WI38 (cell line): Measurements from ENCODE around the gene ECI1.

Experiments
- H3K4me3 ChIP-seq: 2 replicates; pipeline ENCODE4 v1.5.1; 2011; ENCODE audit warnings: low read depth, mild to moderate bottlenecking, control low read depth, low read length
- TF ChIP-seq, protein P1 (sequence below): IDR thresholded peaks from 2 replicates; pipeline ENCODE4 v1.5.1; 2012; ENCODE audit warnings: low read depth, mild to moderate bottlenecking, control low read depth, low read length

Gene ECI1

DNA sequence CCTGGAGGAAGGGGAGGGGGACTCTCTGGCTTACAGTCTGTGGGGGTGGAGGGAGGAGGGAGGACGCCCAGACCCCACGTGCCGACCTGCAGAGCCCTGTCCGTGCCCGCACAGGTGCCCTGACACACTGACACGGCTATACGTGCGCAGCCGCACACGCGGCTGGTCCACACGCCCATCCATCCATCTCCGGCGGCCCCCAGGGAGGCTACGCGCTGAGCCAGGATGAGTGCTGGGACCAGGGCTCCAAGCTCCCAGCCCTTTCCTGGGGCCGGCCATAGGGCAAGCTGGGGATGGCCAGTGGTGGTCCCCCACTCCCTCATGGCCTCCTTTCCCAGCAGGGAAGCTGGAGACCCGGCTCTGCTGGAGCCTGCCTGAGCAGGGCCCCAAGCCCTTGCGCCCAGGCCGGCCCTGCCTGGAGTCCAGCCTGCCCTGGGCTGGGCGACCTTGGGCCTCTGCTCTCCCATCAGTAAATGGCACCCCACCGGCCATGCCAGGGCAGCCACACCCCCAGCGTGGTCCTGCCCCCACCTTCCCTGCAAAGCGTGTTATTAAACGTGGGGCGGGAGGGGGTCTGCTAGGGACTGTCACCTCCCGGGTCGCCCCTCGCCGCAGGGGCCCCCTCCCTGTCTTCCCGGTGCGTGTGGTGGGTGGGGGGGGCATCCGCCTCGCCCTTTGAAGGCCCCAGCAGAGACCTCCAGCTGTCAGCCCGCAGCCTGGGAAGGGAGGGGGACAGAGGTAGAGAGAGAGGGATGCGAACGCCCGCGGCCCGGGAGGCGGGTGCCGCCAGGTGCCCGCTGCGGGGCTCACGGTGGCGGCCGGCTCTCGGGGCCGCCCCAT is 55.8 kb downstream of the ECI1 start:
- TF ChIP-seq, protein P1, sequence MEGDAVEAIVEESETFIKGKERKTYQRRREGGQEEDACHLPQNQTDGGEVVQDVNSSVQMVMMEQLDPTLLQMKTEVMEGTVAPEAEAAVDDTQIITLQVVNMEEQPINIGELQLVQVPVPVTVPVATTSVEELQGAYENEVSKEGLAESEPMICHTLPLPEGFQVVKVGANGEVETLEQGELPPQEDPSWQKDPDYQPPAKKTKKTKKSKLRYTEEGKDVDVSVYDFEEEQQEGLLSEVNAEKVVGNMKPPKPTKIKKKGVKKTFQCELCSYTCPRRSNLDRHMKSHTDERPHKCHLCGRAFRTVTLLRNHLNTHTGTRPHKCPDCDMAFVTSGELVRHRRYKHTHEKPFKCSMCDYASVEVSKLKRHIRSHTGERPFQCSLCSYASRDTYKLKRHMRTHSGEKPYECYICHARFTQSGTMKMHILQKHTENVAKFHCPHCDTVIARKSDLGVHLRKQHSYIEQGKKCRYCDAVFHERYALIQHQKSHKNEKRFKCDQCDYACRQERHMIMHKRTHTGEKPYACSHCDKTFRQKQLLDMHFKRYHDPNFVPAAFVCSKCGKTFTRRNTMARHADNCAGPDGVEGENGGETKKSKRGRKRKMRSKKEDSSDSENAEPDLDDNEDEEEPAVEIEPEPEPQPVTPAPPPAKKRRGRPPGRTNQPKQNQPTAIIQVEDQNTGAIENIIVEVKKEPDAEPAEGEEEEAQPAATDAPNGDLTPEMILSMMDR, result no peak
- no peak overlapping the region for H3K4me3 ChIP-seq

DNA sequence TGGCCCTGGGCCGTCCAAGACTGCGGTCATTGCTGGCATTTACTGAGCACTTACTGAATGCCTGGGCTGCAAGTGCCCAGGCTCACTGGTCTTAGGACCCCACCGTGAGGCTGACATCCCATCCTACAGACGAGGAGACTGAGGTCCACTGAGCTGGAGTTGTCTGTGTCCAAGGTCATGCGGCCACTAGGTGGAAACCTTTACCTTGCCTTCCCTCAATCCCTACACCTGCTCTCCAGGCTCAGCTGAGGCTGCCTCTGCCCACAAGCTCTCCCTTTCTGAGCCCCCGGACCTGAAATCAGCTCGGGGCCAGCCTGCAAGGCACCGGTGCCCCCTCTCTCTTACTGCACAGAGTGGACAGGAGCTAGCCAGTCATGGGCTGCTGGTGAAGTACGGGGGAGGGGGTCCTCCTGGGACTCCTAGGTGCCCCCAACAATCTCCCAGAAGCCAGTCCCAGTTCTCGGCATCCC is 56.5 kb downstream of the ECI1 start:
- H3K4me3 ChIP-seq, result no peak overlapping the region
- TF ChIP-seq, protein P1, result no peak

DNA sequence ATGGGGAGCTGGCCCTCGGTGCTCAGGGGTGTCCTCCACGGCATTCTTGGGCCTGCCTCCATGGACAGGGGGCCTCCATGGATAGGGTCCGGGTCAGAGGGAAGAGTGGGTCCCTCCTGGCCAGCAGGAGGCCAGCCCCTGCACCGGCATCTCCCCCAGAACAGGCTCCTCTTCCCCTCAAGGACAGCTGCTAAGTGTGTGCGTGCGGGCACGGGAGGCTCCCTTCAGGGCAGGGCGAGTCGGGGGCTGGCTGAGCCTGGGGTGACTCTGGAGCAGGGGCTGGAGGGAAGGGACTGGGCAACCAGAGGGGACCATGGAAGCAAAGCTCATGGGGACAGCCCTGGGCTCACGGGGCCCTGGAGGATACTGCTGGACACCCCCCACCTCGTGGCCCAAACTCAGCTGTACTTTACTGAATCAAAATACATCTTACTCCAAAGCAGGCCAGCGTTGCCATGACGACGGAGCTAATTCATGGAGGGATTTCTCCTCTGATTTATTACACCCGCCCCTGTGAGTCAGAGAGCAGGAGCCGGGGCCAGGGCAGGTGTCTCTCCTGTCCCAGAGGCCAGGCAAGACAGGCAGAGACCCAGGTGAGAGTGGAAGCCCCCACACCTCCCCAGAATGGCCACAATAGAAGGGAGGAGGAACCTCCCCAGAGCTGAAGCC is 57.1 kb downstream of the ECI1 start:
- H3K4me3 ChIP-seq, result no peak overlapping the region
- TF ChIP-seq, protein P1, result no peak

DNA sequence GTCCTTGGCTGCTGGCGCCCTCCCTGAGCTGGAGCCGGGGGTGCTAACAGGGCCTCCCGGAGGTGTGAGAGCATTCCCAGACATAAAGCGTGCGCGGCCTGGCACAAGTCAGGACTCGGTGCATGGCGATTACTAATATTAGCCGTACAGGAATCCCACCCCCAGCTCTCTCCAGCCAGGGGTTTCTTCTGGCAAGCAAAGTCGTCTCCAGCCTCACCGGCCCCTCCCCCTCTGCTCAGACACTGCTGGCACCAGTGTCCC is 60.0 kb downstream of the ECI1 start:
- no peak overlapping the region for H3K4me3 ChIP-seq
- TF ChIP-seq, protein P1, result no peak

DNA sequence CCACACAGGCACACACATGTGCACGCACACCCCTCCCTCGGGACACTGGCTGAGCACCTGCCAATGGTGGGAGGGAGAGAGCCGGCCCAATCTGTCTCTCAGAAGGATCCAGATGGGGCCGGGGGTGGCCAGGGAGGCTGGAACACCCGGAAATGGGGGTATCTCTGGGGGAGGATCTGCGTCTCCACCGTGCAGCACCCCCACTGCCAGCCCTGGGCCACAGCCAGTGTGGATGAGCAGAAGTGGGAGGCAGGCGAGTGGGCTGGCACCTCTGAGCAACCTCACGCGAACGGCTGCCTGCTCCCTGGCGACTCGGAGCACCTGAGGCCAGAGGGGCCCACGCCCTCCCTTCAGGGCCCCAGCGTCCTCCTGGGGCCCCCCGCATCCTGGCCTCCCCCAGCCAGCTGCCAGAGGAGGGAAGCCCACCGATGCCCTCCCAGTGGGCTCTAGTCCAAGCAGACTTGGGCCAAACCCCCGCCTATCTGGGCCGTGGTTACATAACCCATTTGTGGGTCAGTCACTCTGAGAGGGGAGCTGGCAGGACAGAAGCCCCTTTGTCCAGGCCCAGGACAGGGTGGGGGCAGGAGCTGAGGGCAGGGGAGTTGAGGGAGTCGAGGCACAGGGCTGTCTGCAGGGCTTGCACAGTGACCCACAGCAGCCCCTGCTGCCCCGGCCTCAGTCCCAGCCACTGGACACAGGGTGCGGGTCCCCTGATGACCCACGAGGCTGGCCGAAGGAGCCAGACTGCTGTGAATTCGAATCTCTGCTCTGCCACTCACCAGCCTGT is 60.5 kb downstream of the ECI1 start:
- TF ChIP-seq, protein P1, result no peak
- H3K4me3 ChIP-seq, result no peak overlapping the region

DNA sequence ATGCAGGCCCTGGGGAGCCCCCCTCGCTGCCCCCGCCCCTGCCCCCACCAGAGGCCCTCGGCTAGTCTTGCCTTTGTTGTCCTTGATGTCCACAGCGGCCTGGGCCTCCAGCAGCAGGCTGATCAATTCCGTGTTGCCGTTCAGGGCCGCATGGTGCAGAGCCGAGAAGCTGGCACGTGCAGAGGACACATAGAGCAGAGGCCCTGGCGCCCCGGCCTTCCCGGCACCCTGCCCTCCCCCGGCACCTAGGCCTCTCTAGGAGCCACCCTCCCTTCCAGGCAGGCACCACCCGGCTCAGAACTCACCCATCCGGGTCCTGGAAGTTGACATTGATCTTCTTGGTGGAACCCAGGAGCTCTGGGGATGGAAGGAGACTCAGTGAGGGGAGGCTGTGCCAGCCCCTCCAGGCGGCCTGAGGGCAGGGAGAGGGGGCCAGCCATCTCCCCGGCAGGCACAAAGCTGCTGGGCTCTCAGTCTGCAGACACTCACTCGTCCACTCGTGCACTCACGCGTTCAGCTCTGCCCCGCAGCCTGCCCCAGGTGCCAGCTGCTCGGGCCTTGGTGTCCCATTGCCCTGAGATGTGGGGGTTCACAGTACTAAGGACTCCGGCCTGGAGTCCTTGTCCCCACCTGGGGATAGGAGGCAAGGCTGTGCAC is 61.3 kb downstream of the ECI1 start:
- TF ChIP-seq, protein P1, result no peak
- no peak overlapping the region for H3K4me3 ChIP-seq
